ENCODE measurements around the gene STARD3.
"Not testable (repeated sequence)": the region's sequence is repeated elsewhere in the genome, so short reads cannot be mapped to it uniquely, and the experiment has no call there.

Gene STARD3
- 62.4 to 78.3 (median 63.5) reads per million in 3 donors for total RNA-seq

DNA sequence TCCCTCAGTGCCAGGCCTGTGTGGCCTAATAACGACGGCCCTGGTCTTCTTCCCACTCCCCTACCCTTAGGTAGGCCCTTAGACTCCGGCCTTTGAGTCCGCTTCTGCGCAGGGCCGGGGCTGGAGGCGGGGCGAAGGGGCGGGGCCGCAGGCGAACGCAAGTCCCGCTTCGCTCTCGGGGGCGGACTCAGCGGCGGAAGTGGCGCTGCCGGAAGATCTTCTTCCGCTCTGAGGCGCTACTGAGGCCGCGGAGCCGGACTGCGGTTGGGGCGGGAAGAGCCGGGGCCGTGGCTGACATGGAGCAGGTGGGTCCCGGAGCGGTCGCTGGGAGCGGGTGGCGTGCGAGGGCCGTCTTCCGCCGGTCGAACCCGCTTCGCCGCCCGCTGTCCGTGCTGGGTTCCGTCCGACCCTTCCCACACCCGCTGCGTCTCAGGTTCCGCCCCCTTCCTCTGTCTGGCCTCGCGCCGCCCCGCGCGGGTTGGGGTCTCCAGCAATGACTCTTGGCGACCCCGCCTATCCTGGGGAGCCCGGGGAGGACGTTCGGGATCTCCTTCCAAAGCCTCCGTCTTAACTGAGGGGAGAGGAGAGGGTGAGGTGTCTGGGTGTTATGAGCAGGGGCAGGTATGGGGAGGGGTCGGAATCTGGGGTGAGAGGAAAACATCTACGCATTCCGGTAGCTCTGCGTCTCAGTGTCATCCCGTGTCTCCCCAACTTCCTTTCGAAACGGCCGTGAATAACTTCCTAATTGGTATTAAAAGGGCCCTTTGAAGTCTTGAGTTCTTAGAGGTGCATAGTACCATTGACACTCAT, at the start of gene STARD3:
Gene STARD3 (plus strand): TSS at position 218 of the 810 bp plus-strand sequence. CDS start 16,388 bp downstream, outside the sequence.
- Histone ChIP-seq H3K27ac (ENCODE audit: insufficient read depth, low read length, poor library complexity, severe bottlenecking) (peak within 1 kb of the TSS; percentile 87), H3K36me3 (ENCODE audit: control insufficient read depth, insufficient read depth, low read length) (no peaks in the 10 kb centered on the region), H3K4me1 (ENCODE audit: control insufficient read depth, insufficient read depth, low read length, poor library complexity, severe bottlenecking) (peaks cover 23% of the 10 kb centered on the region), H3K9me3 (ENCODE audit: control insufficient read depth, low read length) (no peaks in the 10 kb centered on the region), H3K27me3 (replicated peaks; ENCODE audit: control insufficient read depth, insufficient read depth, low read length, poor library complexity, severe bottlenecking) (no peaks in the 10 kb centered on the region), H3K4me3 (ENCODE audit: insufficient read depth, low read depth, low read length, poor library complexity, severe bottlenecking) (peak within 1 kb of the TSS; percentile 84)
- DNase-seq: peak; percentile 79 to 86 (median 80)

DNA sequence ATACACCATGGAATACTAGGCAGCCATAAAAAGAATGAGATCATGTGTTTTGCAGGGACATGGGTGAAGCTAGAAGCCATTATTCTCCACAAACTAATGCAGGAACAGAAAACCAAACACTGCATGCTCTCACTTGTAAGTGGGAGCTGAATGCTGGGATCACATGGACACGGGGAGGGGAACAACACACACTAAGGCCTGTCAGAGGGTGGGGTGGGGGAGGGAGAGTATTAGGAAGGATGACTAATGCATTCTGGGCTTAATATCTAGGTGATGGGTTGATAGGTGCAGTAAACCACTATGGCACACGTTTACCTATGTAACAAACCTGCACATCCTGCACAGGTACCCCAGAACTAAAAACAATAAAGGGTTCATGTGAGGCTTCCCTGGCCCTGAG, 46.8 kb upstream of the STARD3 start:
- not testable (repeated sequence) for H3K4me1 ChIP-seq (ENCODE audit: control insufficient read depth, insufficient read depth, low read length, poor library complexity, severe bottlenecking); DNase-seq; H3K4me3 ChIP-seq (ENCODE audit: insufficient read depth, low read depth, low read length, poor library complexity, severe bottlenecking); H3K9me3 ChIP-seq (ENCODE audit: control insufficient read depth, low read length); H3K36me3 ChIP-seq (ENCODE audit: control insufficient read depth, insufficient read depth, low read length); H3K27ac ChIP-seq (ENCODE audit: insufficient read depth, low read length, poor library complexity, severe bottlenecking)
- peaks cover 13% of the 10 kb centered on the region for H3K27me3 ChIP-seq (replicated peaks; ENCODE audit: control insufficient read depth, insufficient read depth, low read length, poor library complexity, severe bottlenecking)

DNA sequence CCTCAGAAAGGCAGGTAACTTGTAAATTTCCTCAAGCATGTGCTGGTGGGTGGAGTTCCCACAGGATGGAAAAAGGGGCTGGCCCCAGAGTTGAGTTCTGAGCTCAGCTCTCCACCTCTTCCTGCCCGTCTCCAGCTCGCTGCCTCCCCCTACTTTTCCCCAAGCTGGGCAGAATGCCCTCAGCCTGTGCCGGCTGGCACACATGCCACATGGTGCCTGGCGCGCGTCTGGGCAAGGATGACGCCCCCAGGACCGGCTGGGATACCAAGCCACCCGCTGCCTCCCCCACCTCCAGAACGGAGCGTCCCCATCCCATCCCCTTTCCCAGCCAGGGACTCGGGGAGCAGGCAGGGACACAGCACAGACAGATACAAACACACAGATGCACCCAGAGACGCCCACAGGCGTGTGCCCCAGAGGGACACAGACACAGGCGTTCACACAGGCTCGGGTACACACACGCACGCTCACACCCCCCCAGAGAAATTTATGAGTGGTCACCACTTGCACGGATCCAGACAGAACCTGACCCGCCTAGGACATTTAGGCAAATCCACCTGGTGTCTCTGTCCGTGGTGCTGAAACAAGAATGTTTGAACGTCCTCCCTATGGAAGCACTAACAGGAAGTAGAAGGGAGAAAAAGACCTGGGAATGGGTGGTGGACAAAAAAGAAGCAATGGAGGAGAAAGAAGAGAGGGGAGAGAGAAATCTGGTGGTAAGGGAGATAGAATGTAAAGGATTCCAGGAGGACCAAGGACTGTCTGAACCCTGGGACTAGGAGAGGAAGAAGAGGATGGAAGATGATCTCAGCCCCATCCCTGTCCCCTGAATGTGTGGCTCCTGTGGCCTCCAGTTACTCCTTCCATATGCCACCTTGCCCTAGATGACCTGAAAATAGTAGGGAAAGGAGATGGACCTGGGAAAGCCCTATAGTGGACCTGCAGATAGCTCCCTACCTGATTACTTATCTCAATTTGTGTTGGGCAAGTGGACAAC, 44.7 kb upstream of the STARD3 start:
- DNase-seq: no peak

DNA sequence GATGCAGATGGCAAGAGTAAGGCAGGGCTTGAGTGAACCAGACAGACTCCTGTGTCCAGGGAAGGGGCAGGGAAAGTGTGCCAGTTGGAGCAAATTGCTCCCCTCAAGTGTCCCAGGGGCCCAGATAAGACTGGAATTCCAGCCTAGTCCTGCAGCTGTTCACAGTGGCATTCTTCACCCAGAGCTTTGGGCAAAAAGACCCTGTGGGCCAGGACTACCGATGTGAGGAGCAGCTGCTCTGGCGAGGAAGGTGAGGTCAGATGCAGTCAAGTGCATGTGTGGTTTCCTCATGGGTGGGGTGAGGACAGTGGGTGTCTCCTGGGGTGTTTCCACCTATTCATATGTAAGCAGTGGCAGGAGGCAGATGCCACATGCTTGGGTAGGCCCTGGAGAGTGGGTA, 43.6 kb upstream of the STARD3 start:
- Histone ChIP-seq H3K4me1 (ENCODE audit: control insufficient read depth, insufficient read depth, low read length, poor library complexity, severe bottlenecking) (peaks cover 2% of the 10 kb centered on the region), H3K9me3 (ENCODE audit: control insufficient read depth, low read length) (no peaks in the 10 kb centered on the region), H3K4me3 (ENCODE audit: insufficient read depth, low read depth, low read length, poor library complexity, severe bottlenecking) (no peak overlapping the region), H3K27ac (ENCODE audit: insufficient read depth, low read length, poor library complexity, severe bottlenecking) (no peak overlapping the region), H3K27me3 (replicated peaks; ENCODE audit: control insufficient read depth, insufficient read depth, low read length, poor library complexity, severe bottlenecking) (peaks cover 39% of the 10 kb centered on the region), H3K36me3 (ENCODE audit: control insufficient read depth, insufficient read depth, low read length) (no peaks in the 10 kb centered on the region)
- no peak for DNase-seq

More for the DNA sequence above, 44.7 kb upstream of the STARD3 start:
- Histone ChIP-seq H3K4me1 (ENCODE audit: control insufficient read depth, insufficient read depth, low read length, poor library complexity, severe bottlenecking) (no peaks in the 10 kb centered on the region), H3K27me3 (replicated peaks; ENCODE audit: control insufficient read depth, insufficient read depth, low read length, poor library complexity, severe bottlenecking) (peaks cover 28% of the 10 kb centered on the region), H3K4me3 (ENCODE audit: insufficient read depth, low read depth, low read length, poor library complexity, severe bottlenecking) (no peak overlapping the region), H3K27ac (ENCODE audit: insufficient read depth, low read length, poor library complexity, severe bottlenecking) (no peak overlapping the region), H3K36me3 (ENCODE audit: control insufficient read depth, insufficient read depth, low read length) (no peaks in the 10 kb centered on the region), H3K9me3 (ENCODE audit: control insufficient read depth, low read length) (no peaks in the 10 kb centered on the region)

DNA sequence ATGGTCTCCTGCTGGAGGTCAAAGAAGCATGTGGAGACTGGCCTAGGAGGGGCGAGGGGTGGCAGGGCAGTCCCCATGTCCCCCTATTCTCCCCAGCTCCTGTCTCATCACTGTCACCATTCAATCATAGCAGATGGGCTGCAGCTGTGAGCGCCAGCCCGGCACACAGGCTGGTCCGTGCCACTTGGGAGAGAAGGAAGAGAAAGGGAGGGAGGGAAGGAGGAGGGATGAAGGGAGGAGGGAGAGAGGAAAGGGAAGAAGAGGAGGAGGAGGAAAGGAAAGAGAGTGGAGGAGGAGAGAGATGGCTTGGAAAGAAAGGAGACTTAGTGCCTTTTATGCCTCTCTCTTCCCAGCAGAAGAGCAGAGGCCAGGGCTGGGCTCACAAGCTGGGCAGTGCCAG, 41.6 kb upstream of the STARD3 start:
- Histone ChIP-seq H3K4me3 (ENCODE audit: insufficient read depth, low read depth, low read length, poor library complexity, severe bottlenecking) (no peak overlapping the region), H3K4me1 (ENCODE audit: control insufficient read depth, insufficient read depth, low read length, poor library complexity, severe bottlenecking) (peaks cover 17% of the 10 kb centered on the region), H3K36me3 (ENCODE audit: control insufficient read depth, insufficient read depth, low read length) (no peaks in the 10 kb centered on the region), H3K9me3 (ENCODE audit: control insufficient read depth, low read length) (no peaks in the 10 kb centered on the region), H3K27ac (ENCODE audit: insufficient read depth, low read length, poor library complexity, severe bottlenecking) (no peak overlapping the region), H3K27me3 (replicated peaks; ENCODE audit: control insufficient read depth, insufficient read depth, low read length, poor library complexity, severe bottlenecking) (peaks cover 58% of the 10 kb centered on the region)
- DNase-seq: no peak

DNA sequence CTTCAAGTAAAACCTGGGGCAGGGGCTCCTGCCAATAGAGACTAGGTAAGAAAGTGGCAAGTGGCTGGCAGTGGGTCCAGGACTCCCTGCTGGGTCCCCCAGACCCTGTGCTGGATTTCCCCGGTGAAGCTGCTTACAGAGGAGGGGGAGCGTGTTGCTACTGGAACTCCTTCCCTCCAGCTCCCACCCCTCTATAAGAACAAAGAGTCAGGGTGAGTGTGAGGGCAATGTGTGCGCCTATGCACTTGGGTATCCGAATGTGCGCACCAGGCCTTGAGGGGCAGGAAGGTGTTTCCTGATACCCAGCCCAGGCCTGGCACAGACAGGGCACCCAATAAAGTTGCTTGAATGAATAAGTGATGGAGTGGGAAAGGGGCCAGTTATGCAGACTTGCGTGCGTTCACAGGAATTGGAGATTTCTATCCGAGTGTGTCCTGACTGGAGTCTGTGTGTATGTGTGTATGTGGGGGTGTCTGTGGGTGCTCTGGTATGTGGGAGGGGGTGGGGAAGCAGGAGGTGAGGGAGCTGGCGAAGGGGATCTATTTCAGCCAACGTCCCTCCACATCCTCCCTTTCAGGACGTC, 40.9 kb upstream of the STARD3 start:
- peaks cover 17% of the 10 kb centered on the region for H3K4me1 ChIP-seq (ENCODE audit: control insufficient read depth, insufficient read depth, low read length, poor library complexity, severe bottlenecking)
- H3K27me3 ChIP-seq (replicated peaks; ENCODE audit: control insufficient read depth, insufficient read depth, low read length, poor library complexity, severe bottlenecking): peaks cover 65% of the 10 kb centered on the region
- no peaks in the 10 kb centered on the region for H3K36me3 ChIP-seq (ENCODE audit: control insufficient read depth, insufficient read depth, low read length)
- no peak overlapping the region for H3K27ac ChIP-seq (ENCODE audit: insufficient read depth, low read length, poor library complexity, severe bottlenecking)
- no peak for DNase-seq
- no peak overlapping the region for H3K4me3 ChIP-seq (ENCODE audit: insufficient read depth, low read depth, low read length, poor library complexity, severe bottlenecking)
- no peaks in the 10 kb centered on the region for H3K9me3 ChIP-seq (ENCODE audit: control insufficient read depth, low read length)

DNA sequence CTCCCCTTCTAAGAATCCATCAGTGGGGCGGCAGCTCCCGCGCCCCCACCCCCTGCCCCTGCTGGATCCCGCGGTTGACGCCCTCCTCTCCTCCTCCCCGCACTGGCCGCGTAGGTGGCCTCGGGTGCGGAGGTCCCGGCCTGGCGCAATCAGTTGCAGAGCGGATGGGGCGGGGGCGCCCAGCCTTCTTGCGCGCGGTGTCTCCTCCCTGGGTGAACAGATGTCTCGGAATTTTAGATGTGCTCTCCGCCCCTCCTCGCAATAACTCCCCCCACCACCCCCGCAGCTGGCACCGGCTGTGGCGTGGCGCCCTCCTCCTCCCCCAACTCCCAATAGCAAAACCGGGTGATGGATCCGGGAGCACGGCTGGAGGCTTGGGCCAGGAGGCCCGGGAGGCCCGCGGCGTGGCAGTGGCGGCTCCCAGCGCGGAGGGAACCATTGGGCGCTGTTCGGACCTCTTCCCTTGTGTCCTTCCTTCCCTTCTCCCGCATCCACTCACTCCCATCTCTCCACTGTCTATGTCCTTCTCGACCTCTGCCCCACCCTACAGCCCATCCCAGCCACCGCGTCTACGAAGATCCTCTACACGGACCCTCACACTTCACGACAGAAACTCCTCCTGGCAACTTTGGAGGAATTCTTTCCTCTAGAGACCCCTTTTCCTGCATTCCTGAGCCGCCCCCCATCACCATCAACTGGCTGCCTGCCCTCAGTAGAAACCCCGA, 40.2 kb upstream of the STARD3 start:
- Histone ChIP-seq H3K9me3 (ENCODE audit: control insufficient read depth, low read length) (no peaks in the 10 kb centered on the region), H3K27me3 (replicated peaks; ENCODE audit: control insufficient read depth, insufficient read depth, low read length, poor library complexity, severe bottlenecking) (peaks cover 72% of the 10 kb centered on the region), H3K4me3 (ENCODE audit: insufficient read depth, low read depth, low read length, poor library complexity, severe bottlenecking) (no peak overlapping the region), H3K4me1 (ENCODE audit: control insufficient read depth, insufficient read depth, low read length, poor library complexity, severe bottlenecking) (peaks cover 17% of the 10 kb centered on the region), H3K27ac (ENCODE audit: insufficient read depth, low read length, poor library complexity, severe bottlenecking) (no peak overlapping the region), H3K36me3 (ENCODE audit: control insufficient read depth, insufficient read depth, low read length) (no peaks in the 10 kb centered on the region)
- DNase-seq: no peak

DNA sequence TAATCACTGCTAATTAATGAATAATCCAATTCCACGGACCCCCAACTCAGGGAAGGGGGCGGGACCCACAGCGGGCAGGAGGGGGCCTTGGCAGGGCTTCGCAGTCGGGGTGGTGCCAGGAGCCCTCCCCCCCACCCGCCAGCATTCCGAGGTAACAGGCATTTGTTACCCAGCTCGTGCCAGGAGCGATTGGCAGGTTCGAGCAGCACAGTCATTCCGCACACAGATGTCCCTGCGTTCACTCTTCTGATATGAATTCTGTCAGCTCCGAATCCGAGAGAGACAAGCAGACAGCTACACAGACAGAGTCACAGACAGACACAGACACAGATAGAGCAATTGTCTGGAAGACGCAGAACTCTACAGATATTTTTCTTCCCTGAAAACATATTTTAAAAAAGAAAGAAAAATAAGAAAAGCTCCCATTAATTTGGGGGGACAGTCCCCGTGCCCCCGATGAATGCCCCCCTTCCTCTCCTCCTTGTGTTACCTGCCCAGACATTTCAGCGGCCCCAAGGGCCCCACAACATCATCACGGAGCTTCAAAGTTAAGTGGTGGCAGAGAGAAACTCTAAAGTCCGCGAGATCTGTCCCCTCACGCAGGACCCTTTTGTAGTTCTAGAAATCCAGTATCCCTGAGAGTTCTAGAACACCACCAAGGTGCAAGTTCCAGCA, 39.4 kb upstream of the STARD3 start:
- Histone ChIP-seq H3K4me3 (ENCODE audit: insufficient read depth, low read depth, low read length, poor library complexity, severe bottlenecking) (no peak overlapping the region), H3K27me3 (replicated peaks; ENCODE audit: control insufficient read depth, insufficient read depth, low read length, poor library complexity, severe bottlenecking) (peaks cover 73% of the 10 kb centered on the region)
- DNase-seq: no peak

DNA sequence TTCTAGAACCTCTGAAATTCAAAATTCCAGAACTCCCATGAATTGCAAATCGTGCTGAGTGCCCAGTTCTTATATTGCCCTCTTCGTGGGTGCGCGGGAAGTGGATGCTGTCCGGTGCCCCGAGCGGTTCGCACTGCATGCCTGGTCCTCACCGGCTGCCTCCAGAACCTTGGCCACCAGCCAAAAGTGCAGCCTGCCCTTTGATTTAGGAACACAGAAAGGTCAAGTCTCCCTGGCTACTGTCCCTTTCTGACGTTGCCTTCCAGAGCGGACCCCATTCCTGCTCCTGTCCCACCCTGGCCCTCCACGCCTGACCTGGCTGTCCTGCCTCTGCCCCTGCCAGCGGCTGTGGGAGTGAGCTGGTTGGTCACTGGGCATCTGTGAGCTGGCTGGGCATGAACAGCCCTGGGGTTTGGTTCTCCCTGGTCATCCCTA, 38.9 kb upstream of the STARD3 start:
- Histone ChIP-seq H3K27ac (ENCODE audit: insufficient read depth, low read length, poor library complexity, severe bottlenecking) (no peak overlapping the region), H3K27me3 (replicated peaks; ENCODE audit: control insufficient read depth, insufficient read depth, low read length, poor library complexity, severe bottlenecking) (peaks cover 76% of the 10 kb centered on the region), H3K36me3 (ENCODE audit: control insufficient read depth, insufficient read depth, low read length) (no peaks in the 10 kb centered on the region), H3K4me1 (ENCODE audit: control insufficient read depth, insufficient read depth, low read length, poor library complexity, severe bottlenecking) (peaks cover 17% of the 10 kb centered on the region), H3K4me3 (ENCODE audit: insufficient read depth, low read depth, low read length, poor library complexity, severe bottlenecking) (no peak overlapping the region), H3K9me3 (ENCODE audit: control insufficient read depth, low read length) (no peaks in the 10 kb centered on the region)
- no peak for DNase-seq

More for the DNA sequence above, 39.4 kb upstream of the STARD3 start:
- Histone ChIP-seq H3K27ac (ENCODE audit: insufficient read depth, low read length, poor library complexity, severe bottlenecking) (no peak overlapping the region), H3K36me3 (ENCODE audit: control insufficient read depth, insufficient read depth, low read length) (no peaks in the 10 kb centered on the region), H3K9me3 (ENCODE audit: control insufficient read depth, low read length) (no peaks in the 10 kb centered on the region), H3K4me1 (ENCODE audit: control insufficient read depth, insufficient read depth, low read length, poor library complexity, severe bottlenecking) (peaks cover 17% of the 10 kb centered on the region)
